Head of caudate nucleus (tissue), 42 donors: ENCODE results near the gene SLC12A9.
"Not testable (repeated sequence)": the region's sequence is repeated elsewhere in the genome, so short reads cannot be mapped to it uniquely, and the experiment has no call there.

Source experiments
- DNase-seq, 42 donors: peaks; one replicate each; pipeline versions ENCODE4 v3.0.0 to v3.0.0-alpha.2; 2020 to 2021; ENCODE audit warnings: mixed read lengths in 7 of 42
- intact Hi-C: fragments of 100-400 bp; cut with DNase I; formaldehyde crosslinking; loops from one replicate; pipeline ENCODE4 v1.15.0; 2022

SLC12A9 gene

DNA sequence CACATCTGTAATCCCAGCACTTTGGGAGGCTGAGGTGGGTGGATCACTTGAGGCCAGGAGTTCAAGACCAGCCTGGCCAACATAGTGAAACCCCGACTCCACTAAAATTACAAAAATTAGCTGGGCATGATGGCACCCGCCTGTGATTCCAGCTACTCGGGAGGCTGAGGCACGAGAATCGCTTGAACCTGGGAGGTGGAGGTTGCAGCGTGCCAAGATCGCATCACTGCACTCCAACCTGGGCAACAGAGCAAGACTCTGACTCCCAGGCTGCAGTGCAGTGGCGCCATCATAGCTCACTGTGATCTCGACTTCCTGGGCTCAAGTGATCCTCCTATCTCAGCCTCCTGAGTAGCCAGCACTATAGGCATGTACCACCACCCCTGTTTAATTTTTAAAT lies 2.4 kb downstream of the SLC12A9 start:
- not testable (repeated sequence) for DNase-seq
- intact Hi-C loops: loop anchor here (5.0 kb wide), 1 partner anchor 148 kb away; the partner anchor contains the start of gene POP7

- no peak for DNase-seq
- intact Hi-C loops: no loop called here
These were observed 3.0 kb downstream of the SLC12A9 start for GRCh38 chr7:100855515-100855914.

DNA sequence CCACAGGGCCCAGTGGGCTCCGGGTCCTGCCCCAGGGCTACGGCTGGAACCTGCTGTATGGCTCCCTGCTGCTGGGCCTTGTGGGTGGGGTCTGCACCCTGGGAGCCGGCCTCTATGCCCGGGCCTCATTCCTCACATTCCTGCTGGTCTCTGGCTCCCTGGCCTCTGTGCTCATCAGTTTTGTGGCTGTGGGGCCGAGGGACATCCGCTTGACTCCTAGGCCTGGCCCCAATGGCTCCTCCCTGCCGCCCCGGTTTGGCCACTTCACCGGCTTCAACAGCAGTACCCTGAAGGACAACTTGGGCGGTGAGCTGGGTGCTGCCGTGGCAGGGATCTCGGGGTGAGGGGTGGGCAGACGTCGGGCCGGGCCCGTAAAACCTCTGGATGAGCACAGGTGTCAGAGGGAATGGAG lies 4.4 kb downstream of the SLC12A9 start:
- peak in 2 of 42 donors; percentile 1 to 3 for DNase-seq
- intact Hi-C loops: no loop called here

DNA sequence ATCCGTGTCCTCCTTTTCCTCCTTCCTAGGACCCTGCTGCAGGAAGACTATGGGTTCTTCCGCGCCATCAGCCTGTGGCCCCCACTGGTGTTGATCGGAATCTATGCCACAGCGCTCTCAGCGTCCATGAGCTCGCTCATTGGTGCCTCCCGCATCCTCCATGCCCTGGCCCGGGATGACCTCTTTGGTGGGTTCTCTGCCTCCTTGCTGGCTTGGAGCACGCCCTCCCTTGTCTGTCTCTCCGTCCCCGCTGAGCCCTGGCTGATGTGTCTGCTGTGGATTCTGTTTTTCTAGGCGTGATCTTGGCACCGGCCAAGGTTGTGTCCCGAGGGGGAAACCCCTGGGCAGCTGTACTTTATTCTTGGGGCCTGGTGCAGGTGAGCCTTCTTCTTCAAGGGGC lies 7.3 kb downstream of the SLC12A9 start:
- no peak for DNase-seq
- intact Hi-C loops: no loop called here

DNA sequence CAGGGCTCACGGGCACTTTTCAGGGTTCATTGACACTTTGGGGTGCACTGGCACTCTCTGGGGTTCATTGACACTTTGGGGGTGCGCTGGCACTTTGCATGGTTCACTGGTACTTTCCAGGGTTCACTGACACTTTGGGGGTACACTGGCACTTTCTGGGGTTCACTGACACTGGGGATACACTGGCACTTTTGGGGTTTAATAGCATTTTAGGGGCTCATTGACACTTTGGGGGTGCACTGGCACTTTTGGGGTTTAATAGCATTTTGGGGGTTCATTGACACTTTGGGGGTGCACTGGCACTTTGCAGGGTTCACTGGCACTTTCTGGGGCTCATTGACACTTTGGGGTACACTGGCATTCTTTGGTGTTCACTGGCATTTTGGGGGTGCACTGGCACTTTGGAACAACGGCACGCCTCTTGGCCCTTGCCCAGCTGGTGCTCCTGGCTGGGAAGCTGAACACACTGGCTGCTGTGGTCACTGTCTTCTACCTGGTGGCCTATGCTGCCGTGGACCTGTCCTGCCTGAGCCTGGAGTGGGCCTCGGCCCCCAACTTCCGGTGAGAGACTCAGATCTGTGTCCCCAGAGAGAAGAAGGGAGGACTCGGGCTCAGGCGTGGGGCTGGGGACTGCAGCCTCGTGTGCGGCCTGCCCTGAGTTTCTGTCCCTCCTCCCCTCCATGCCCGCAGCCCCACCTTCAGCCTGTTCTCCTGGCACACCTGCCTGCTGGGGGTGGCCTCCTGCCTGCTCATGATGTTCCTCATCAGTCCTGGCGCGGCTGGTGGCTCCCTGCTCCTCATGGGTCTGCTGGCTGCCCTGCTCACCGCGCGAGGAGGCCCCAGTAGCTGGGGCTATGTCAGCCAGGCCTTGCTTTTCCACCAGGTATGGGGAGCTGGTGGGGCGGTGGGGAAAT lies 8.4 kb downstream of the SLC12A9 start:
- intact Hi-C loops: no loop called here
- no peak for DNase-seq

DNA sequence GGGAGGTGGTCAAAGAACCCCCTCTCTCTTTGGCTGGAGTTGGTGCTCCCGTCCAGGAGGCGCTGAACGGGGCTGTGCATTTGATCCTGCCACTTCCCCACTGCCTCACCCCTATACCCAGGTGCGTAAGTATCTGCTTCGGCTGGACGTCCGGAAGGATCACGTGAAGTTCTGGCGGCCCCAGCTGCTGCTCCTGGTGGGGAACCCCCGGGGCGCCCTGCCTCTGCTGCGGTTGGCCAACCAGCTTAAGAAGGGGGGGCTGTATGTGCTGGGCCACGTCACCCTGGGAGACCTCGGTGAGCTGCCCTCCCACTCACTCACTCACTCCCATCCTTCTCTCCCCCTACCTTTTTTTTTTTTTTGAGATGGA lies 9.1 kb downstream of the SLC12A9 start:
- intact Hi-C loops: no loop called here
- DNase-seq: no peak

GRCh38 chr7:100863406-100863950 lies 11.0 kb downstream of the SLC12A9 start:
- intact Hi-C loops: no loop called here
- peak in 10 of 42 donors; percentile 17 to 61 (median 46) for DNase-seq

GRCh38 chr7:100864263-100864845 lies 11.8 kb downstream of the SLC12A9 start:
- intact Hi-C loops: no loop called here
- DNase-seq: no peak

DNA sequence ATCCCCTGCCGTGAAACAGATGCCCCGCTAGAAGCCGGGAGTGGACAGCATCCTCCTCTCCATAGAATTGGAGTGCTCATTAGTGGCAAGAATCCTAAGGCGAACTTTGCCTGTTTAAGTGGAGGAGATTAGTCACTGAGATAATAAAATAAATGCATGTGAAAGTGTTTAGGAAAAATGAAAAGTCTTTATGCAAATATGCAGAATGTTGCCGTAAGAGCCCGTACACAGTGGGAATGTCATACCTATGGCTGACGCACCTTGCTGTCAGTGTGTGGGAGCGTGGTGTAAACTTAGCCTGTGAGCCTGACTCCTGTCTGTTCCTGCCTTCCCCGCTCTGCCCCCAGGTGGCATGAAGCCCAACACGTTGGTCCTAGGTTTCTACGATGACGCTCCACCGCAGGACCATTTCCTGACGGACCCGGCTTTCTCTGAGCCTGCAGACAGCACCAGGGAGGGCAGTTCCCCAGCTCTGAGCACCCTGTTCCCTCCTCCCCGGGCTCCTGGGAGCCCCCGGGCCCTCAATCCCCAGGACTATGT lies 12.9 kb downstream of the SLC12A9 start:
- DNase-seq: peak in 25 of 42 donors; percentile 31 to 81 (median 58)
- intact Hi-C loops: no loop called here

DNA sequence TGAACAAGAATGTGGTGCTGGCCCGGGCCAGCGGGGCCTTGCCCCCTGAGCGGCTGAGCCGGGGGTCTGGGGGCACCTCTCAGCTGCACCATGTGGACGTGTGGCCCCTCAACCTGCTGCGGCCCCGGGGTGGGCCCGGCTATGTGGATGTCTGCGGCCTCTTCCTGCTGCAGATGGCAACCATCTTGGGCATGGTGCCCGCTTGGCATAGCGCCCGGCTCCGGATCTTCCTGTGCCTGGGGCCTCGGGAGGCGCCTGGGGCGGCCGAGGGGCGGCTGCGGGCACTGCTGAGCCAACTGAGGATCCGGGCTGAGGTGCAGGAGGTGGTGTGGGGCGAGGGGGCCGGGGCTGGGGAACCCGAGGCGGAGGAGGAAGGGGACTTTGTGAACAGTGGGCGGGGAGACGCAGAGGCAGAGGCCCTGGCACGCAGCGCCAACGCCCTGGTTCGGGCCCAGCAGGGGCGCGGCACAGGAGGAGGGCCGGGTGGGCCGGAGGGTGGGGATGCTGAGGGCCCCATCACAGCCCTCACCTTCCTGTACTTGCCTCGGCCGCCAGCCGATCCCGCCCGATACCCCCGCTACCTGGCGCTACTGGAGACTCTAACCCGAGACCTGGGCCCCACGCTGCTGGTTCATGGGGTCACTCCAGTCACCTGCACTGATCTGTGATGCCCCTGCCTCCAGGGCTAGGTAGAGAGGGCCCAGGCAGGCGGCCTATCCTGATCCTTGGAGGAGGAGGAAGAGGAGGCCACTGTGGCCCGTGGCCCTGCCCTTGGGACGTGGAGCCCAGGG lies 13.6 kb downstream of the SLC12A9 start:
- DNase-seq: peak; percentile 73 to 96 (median 92)
- intact Hi-C loops: no loop called here

GRCh38 chr7:100866729-100867039 lies 14.2 kb downstream of the SLC12A9 start:
- intact Hi-C loops: no loop called here
- DNase-seq: no peak

DNA sequence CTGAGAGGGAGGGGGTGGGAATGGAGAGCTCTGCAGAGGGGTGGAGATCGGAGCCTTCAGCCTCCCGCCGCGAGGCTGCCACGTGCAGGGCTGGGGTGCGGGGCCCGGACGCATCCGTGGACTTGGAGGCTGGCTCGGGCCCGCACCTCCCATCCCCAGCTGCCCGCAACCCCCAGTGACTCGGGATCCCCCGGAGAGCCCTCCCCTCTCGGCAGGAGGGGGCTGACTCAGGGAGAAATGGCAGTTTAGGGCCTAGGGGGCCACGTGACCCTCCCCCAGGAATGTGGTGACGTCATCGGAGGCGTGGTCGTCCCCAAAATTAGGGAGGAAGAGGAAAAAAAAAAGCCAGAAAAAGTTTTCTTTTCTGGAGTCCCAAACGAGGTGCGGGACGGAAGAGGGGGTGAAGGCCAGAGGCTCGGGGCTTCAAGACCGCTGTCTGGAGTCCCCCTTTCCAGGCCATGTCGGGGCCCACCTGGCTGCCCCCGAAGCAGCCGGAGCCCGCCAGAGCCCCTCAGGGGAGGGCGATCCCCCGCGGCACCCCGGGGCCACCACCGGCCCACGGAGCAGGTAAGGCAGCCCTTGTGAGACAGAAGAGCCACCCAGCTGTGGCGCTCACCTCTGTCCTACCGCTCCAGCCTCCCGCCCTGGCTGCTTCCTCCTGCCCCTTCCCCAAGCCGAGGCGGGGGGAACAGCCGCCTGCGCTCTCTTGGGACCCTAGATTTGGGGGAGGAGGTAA lies 14.7 kb downstream of the SLC12A9 start, which contains the start of gene TRIP6:
Gene TRIP6 (plus strand): TSS at position 348 of the 736 bp plus-strand sequence. CDS start 111 bp downstream, at position 459.
- peak; percentile 77 to 95 (median 88) for DNase-seq
- intact Hi-C loops: no loop called here

DNA sequence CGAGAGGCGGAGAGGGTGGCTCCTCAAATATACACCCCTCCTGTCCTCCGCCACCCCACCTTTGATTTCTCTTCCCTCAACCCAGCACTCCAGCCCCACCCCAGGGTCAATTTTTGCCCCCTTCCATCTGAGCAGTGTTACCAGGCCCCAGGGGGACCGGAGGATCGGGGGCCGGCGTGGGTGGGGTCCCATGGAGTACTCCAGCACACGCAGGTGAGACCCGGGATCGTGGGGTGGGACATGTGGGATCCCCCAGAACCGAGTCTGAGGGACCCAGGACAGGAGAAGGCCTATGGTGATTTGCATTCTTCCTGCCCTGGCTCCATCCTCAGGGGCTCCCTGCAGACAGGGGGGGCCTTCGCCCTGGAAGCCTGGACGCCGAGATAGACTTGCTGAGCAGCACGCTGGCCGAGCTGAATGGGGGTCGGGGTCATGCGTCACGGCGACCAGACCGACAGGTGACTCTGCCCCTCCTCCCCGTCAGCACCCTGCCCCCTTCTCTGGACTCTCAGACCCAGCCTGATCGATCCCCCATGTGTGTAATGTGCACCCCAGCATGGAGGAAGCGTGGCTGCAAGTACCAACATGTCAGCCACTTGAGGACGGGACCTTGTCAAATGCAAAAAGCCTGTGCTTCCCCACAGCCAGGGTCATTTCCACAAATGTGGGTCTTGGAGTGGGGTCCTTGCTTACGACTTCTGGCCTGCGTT lies 15.4 kb downstream of the SLC12A9 start:
- intact Hi-C loops: no loop called here
- DNase-seq: peak in 1 of 42 donors; percentile 39

DNA sequence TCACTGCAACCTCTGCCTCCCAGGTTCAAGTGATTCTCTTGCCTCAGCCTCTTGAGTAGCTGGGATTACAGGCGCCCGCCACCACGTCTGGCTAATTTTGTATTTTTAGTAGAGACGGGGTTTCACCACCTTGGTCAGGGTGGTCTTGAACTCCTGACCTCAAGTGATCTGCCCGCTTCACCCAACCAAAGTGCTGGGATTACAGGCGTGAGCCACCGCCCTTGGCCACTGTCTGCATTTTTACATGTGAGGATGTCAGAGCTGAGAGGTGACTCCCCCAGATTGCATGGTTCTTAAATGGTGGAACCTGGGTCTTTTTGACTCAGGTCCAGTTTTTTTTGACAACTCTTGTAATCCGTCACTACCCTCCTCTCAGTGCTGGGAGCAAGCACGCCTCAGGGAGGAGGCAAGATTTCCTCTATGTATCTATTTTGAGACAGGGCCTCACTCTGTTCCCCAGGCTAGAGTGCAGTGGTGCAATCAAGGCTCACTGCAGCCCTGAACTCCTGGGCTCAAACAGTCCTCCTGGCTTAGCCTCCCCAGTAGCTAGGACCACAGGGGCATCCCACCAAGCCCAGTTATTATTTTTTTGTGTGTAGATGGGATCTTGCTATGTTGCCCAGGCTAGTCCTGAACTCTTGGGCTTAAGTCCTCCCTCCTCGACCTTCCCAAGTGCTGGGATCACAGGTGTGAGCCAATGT lies 21.2 kb downstream of the SLC12A9 start:
- DNase-seq: no peak
- intact Hi-C loops: loop anchor here (5.0 kb wide), 1 partner anchor 36 kb away; no protein-coding TSS in a partner anchor

DNA sequence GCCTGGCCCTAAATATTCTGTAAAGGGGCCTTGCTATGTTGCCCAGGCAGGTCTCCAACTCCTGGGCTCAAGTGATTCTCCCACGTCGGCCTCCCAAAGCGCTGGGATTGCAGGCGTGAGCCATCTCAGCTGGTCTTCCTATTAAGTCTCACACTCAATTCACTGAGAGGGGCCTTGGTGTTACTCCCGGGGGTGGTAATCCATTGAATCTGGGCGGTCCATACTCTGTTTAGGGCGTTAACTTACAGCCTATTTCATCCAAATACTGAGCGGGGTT lies 21.7 kb downstream of the SLC12A9 start:
- DNase-seq: no peak
- intact Hi-C loops: loop anchor here (5.0 kb wide), 1 partner anchor 37 kb away; no protein-coding TSS in a partner anchor

DNA sequence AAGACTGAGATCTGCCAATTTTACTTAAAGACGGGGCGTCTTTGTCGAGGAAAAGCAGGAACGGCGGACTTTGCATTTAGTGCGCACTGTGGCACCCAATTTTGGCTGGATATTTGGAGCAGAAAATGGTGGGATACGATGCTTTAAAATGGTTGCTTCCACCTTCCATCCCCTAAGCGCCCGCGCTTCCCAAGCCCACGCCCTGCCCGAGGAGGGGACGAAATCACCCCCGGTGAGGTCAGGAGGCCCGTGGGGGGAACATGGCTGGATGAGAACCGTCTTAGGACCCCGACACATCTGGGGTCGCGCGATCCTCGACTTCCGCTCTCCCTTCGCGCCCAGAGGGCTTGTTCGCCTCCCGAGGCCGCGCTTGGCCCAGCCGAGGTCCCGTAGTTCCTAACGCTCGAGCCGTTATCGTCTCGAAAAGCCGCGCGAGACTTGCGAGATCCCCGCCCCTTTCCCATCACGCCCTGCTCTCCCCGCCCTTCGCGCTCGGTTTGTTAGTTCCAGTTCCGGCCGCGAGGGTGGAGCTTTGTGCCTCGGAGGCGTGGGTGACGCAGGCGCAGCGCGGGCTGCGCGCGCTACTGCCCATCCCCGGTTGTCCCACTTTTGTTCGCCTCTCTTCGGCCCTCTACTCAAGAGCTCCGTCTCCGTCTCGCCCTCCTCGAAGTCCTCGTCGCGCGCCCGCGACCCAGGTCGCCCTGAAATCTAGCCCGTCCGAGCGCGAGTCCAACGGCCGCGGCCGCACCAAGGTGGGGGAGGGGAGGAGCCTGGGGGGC lies 22.3 kb downstream of the SLC12A9 start, which contains the start of gene SRRT:
Gene SRRT (plus strand): TSS at position 527 of the 779 bp plus-strand sequence. CDS start 488 bp downstream, outside the sequence.
- intact Hi-C loops: loop anchor here (5.0 kb wide), 1 partner anchor 37 kb away; no protein-coding TSS in a partner anchor
- DNase-seq: peak; percentile 97 to 100 (median 99)
